Stimulated activated CD8-positive, alpha-beta memory T cell treated with anti-CD3 and anti-CD28 coated beads, Interleukin-4, amount 100 ng/mL, for 48 hours (primary cell): ENCODE data around the gene RNF208.
A peak's percentile ranks its signal among the peaks of the same experiment; 100 is the strongest.

ENCODE experiments used
- DNase-seq: peaks from one replicate; pipeline ENCODE4 v3.0.0-alpha.2; 2020

Gene RNF208

DNA sequence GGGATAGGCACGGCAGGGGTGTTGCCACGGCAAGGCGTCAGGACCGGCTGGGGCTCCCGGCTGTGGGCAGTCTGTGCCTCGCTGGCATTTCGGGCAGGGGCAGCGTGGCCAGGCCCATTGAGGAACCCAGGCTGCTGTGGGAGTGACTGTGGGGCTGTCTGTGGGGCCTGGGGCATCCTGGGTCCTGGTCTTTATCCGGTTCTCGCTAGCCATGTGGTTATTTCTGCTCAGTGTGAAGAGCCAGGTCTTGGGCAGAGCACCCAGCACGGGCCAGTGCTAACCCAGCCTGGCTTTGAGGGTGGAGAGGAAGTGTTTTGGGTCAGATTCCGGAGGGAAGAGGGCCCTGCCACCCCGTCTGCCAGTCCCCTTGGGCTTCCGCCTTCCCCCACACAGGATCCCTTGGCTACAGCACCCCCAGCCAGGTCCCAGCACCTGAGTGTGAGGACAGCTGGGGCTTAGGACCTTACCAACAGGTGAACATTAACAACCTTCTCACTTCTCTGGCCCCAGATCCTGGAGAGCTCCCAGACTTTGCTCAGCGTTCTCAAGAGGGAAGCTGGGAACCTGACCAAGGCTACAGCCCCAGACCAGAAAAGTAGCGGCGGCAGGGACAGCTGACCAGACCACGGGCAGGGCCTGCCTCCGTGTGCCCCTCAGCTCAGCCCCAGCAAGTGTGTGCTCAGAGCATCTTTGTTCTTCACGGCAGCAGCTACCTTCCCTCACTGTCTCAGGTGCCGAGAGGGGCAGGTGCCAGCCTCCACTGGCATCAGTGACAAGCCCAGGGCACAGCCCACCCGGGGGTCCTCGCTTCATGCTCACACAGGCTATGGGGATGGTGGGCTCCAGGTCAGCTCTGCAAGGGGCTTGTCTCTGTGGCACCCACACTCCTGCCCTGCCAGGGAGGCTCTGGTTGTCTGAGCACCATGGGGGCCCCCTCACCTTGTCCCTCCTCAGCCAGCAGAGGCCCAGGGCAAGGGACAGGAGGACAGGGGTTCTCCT, 32.4 kb downstream of the RNF208 start:
- no peak for DNase-seq

DNA sequence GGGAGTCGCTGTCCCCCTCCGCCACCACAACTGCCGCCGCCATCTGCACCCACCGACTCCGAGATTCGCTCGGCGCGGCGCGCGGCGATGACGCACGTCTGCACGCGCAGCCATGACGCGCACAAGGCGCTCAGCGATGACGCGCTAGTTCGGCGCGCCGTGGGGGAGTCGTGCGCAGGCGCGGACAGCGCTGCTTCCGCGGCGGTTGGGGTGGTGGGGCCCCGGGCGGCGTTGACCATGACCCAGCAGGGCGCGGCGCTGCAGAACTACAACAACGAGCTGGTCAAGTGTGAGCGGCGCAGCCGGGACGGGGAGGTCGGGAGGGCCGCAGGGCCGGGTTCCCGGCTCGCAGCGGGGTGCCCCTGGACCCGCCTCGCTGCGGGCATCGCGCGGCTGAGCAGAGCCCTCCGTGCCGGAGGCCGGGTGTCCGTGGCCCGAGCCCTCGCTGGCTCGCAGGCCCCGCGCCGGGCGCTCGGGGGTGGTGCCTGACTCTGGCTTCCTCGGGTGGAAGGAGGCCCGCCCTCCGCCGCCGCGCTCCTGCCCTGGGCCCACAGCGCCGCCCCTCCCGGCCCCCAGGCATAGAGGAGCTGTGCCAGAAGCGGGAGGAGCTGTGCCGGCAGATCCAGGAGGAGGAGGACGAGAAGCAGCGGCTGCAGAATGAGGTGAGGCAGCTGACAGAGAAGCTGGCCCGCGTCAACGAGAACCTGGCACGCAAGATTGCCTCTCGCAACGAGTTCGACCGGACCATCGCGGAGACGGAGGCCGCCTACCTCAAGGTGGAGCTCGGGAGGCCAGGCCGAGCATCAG, 33.3 kb downstream of the RNF208 start, which contains the start of the genes ANAPC2 and SSNA1:
Gene ANAPC2, minus strand, starts transcription at position 71 of the 807 bp plus-strand sequence. Its CDS starts 28 bp downstream, at position 43.
Gene SSNA1, plus strand, starts transcription at position 187 of the 807 bp plus-strand sequence. Its CDS starts 51 bp downstream, at position 238.
- DNase-seq, result peak; percentile 97

DNA sequence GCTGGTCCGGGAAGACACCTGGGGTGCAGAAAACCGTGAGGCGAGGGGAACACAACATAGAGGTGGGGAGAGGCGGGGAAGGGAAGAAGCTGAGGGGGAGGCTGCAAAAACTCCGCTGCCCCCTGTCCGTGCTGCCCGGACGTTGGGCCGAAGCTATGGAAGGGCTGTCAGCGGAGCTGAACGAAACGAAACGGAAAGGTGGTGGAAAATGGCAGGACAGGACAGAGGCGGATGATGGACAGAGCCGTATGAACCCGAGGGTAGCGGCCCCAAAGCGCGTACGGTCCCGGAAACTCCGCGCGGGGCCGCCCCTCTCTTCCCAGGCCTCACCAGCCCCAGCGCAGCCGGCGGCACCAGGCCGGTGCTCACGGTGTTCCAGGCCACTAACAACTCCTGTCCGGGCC, 34.0 kb downstream of the RNF208 start:
- no peak for DNase-seq

DNA sequence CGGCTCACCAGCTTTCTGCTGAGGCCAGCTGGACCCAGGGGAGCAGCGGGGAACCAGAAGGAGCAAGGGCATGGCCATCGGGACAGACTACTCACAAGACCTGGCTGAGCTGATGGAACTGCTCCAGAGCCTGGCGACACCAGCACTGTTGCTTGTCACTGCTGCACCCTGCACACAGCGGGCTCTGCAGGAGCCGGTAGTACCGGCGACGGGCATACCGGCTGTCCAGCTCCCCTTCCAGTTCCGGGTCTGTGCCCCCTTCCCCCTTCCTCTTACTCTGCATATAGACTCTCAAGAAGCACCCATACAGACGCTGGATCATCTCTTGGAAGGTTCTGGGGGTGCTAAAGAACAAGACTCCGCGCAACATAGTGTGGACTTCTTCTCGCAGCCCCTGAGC, 34.7 kb downstream of the RNF208 start:
- DNase-seq, result no peak

DNA sequence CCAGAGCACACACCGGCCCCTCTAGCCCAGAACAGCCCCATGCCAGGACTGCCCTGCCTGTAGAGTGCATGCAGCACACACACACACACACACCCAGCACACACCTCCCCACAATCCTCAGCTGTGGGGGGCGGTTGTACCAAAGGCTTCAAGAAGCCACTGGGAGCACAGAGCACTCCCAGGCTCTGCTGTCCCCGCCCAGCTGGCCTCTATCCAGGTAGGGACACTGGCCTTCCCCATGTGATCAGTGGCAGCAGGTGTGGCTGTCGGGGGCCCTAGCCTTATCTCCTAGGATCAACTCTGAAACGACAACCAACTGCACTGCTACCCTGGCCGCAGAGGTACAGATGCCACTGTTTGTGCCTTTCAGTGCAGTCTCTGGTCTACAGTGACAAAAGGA, 35.7 kb downstream of the RNF208 start:
- DNase-seq, result no peak

DNA sequence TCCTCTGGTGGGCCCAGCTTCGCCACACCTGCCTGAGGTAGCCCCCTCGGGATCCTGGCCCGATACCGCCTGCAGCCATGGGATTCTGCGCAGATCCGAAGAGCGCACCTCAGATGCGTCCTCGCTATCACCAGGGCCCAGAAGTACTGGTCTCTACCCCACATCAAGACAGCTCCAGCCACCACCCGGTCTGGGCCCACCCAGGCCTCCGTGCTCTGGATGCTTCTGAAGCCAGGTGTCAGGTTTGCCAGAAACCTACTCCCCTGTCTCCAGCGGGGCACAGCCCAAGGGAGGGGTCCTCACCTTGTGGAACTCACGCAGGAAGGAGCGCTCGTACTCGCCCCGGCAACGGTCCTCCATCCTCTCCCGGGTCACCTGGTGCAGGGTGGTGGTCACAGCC, 36.1 kb downstream of the RNF208 start:
- no peak for DNase-seq

DNA sequence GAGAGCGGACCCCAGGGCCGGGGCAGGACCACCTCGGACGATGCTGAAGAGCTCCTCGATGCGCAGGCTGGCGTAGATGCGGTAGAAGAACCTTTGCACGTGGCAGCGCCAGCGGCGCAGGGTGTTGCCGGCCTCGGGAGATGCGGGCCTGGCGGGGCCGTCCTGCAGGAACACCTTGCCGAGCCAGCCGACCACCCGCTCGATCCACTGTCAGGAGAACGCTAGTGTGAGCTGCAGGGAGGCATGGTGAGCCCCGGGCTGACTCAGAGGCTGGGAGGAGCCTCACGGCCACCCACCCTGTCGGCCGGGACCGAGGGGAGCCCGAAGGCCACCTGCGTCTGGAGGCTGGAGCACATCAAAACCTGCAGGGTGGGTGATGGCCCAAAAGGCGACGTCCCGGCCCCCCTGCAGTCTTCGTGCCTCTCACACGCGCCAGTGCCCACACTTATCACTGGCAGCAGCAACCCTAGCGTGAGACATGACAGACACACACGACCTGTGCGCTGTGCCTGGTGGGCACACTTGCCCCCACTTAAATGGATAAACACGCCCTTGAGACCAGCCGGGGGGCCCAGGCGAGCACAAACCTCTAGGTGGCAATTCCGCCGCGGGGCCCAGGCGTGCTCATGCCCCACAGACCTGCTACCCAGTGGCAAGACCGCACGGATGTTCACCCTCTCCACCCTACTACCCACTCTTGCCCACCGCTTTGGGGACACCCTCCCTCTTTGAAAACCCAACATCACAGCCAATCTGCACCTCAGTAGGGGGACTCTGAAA, 37.0 kb downstream of the RNF208 start:
- no peak for DNase-seq

DNA sequence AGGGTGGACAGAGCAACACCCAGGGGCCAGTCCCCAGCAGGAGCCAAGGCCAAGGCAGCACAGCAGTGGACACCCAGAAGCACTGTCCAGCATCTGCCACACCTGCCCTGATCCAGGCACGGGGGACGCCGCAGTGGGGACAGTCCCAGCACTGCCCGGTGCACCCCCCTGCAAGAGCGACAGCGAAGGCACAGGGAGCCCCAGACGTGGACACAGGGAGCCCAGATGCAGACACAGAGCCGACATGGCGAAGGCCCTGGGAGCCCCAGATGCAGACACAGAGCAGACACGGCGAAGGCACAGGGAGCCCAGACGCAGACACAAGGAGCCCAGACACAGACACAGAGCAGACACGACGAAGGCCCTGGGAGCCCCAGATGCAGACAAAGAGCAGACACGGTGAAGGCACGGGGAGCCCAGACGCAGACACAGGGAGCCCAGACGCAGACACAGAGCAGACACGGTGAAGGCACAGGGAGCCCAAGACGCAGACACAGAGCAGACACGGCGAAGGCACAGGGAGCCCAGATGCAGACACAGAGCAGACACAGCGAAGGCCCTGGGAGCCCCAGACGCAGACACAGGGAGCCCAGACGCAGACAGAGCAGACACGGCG, 38.0 kb downstream of the RNF208 start:
- DNase-seq, result no peak

DNA sequence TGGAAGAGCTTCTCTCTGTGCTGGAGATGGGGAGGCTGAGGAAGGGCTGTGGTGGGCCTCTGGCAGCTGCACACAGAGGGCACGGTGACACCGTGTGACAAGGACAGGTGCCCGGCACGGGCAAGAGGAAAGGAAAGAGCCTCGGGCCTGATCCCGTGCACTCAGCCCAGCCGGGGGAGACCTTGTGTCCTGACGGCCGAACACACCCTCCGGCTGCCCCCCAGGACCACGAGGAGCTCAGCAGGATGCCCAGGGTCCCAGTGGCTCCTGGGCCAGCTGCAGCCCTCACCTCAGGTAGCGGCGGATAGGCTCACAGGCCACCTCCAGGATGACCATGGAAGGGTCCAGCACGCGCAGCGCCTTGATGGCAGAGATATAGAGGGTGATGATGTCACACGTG, 39.2 kb downstream of the RNF208 start:
- no peak for DNase-seq

DNA sequence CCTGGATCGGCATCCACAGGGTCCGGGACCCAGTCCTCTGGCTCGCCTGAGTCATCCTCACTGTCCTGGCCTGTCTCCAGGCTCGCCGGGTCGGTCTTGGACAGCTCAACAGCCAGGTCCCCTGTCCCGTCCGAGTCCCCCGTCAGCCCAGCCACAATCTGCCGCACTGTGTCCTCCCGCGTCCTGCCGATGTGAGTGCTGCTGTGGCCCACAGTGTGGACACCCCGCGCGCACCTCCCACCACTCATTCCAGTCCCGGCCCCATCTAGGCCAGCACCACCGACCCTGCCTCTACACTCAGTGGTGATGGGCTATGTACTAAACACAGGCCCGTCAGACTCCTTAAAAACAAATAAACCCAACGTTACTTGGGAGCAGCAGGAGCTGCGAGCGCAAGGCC, 40.4 kb downstream of the RNF208 start:
- DNase-seq, result no peak

DNA sequence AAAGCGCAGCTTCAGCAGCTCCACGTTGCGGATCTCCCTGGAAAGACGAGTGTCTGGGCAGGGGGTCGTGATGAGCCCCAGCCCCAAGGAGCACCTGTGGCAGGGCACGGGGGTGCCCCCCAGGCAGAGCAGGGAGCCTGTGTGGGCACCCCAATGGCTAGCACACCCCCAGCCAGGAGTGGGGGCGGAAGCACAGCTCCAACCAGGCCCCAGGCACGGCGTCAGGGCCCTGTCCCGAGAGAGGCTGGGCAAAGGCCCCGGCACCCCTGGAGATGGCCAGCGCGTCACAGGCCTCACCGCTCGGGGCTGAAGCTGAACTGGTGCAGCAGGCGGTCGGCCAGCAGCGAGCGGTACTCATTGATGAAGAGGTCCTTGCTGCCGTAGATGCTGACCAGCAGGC, 41.5 kb downstream of the RNF208 start:
- no peak for DNase-seq

DNA sequence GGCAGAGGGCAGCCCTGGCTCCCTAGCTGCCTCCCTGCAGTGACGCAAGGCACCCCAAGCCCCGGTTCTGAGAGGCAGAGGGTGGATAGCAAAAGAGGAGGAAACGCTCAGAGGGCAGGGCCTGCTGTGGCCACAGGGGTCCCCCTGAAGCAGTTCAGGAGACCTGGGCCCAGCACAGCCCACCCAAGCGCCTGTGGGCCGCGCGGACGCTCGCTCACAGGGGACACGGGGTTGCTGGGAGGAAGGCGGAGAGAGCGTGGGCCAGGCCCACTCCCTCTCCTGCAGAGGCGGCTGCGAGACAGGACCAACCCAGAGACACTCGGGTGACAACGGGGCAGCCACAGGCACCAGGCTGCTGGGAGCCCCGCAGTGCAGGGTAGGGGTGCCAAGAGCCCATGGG, 42.3 kb downstream of the RNF208 start:
- DNase-seq, result no peak

DNA sequence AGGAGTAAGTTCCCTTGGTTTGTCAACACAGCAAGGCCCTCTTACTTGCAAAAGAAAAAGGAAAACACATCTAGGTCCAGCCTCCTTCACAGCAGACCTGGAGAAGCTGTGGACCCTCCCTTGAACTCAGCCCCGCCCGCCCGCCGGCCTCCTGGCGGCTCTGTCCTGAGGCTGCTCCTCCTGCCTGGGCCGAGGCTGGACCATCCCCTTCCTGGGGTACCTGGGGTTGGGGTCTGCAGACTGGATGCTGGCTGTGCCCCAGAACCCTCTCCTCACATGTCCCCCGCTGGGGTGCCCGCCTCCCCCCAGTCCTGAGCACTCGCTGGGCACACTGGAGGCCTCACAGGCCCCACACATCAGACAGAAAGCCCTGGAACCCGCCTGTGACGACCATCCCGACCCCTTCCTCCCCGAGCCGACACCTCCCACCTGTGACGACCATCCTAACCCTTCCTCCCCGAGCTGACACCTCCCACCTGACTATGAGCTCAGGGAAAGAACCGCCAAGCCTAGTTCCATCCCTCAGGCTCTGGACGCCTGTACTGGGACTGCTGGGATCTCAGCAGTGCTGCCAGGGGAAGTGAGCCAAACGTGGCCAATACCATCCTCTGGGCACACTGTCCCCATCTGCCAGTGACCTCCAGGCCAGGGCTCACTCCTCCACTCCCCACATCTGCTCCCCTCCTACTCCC, 43.0 kb downstream of the RNF208 start:
- no peak for DNase-seq

DNA sequence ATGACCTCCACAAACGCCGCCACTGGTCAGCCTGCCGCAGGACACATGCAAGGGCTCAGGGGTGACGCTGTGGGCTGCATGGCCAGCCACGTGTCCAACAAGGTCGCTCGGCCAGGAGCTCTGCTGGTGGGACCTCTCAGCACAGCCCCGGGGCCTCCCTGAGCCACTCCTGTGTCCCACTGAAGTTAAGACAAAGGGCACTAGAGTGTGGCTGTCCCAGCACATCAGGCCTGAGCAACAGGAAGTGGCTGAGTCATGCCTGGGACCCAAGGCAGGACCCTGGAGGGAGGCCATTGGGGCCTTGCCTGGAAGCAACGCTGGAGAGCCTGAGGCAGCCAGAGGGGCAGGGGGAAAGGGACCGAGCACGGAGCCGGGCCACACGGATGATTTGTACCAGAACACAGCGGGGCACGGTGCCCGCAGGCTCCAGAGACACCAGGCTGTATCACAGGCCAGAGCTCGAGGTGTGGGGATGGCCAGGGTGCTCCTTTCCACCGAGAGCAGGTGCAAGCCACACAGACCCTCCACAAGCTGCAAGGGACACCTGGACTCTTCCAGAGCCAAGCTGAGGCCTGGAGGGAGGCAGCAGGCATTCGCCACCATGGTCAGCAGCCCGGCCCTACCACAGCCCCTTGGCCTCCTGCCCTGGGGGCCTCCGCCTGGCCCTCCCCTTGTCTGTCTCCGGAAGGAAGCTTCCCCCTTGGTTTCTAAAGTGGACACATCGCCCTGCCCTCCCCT, 43.7 kb downstream of the RNF208 start:
- DNase-seq, result no peak

DNA sequence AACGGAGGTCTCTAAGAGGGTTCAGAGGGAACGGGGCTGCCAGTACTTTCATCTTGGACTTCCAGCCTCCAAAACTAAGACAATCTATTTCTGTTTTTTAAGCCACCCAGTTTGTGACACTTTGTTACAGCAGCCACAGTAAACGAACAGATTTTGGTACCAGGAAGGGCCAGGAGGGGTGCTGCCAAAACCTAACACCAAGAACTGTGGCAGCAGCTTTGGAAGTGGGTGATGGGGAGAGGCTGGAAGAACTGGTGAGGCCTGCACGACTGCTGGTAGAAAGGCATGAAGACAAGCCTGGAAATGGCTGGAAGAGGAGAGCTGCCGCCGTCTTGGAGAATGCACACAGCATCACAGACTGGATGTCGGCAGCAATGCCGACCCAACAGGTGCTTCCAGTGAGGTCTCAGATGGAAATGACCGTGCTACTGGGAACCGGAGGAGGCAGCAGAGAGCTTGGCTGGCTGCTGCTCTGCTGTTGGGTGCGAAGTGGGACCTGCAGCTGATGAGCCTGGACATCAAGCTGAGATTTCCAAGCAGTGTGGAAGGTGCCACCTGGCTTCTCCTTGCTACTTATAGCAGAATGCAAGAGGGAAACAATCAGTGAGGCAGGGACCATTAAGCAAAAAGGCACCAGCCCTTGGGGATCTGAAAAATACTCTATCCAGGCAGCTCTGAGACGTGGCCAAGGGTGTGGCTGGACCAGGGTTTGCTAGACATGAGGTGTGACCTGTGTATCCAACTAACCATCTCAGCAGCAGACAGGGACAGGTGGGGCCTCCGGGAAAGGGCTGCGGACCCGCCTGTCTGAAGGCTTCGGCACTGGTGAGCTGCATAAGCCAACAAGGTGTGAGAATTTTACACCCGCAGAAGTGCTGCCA, 45.5 kb downstream of the RNF208 start:
- peak; percentile 45 for DNase-seq

DNA sequence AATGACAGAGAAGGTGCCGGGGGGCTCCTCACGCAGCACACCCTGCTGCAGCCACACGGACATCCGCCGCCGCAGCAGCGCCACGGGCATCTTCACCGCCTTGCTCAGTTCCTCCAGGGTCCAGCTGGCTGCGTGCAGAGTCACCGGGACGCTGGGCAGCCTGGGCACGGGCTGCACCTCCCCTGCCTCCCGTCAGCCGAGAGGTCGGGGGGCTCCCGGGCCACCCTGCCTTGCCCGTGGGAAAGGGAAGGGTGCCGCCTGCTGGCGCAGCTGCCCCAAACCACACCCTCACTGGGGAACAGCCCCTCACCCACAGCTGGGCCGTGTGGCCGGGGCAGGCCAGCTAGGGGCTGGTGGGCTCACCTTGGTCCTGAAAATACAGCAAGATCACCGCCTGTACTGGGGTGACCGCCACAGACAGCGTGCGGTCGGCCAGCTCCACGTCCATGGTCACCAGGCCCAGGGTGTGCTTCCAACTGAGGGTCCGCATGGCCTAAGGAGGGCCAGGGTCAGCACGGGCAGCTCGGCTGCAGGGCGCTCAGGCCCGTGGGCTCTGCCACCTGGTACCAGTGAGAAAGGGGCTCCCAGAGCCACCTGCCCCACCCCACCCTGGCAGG, 46.6 kb downstream of the RNF208 start:
- no peak for DNase-seq

DNA sequence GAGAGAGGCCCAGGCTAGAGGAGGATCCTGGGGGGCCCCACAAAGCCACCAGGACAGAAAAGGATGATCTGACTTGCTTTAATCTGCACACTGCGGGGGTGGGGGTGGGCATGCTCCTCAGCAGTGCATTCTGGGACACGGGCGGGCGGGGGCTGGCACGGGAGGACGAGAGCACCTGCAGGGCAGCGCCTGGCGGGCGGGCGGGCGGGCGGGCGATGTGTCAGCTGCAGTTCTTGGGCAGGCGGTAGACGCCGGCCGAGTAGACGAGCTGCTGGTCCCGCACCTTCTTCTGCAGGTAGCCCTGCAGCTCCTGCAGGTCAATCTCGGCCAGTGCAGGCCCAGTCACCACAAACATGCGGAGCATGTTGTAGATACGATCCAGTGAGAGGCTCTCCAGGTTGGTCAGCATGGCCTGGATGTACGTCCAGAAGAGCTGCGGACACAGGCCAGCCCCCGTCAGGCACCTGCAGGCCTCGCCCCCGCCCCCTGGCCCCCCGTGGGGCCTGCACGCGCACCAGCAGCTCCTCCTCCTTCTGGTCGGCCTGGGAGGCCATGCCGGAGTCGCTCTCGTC, 47.2 kb downstream of the RNF208 start:
- DNase-seq, result peak; percentile 42

DNA sequence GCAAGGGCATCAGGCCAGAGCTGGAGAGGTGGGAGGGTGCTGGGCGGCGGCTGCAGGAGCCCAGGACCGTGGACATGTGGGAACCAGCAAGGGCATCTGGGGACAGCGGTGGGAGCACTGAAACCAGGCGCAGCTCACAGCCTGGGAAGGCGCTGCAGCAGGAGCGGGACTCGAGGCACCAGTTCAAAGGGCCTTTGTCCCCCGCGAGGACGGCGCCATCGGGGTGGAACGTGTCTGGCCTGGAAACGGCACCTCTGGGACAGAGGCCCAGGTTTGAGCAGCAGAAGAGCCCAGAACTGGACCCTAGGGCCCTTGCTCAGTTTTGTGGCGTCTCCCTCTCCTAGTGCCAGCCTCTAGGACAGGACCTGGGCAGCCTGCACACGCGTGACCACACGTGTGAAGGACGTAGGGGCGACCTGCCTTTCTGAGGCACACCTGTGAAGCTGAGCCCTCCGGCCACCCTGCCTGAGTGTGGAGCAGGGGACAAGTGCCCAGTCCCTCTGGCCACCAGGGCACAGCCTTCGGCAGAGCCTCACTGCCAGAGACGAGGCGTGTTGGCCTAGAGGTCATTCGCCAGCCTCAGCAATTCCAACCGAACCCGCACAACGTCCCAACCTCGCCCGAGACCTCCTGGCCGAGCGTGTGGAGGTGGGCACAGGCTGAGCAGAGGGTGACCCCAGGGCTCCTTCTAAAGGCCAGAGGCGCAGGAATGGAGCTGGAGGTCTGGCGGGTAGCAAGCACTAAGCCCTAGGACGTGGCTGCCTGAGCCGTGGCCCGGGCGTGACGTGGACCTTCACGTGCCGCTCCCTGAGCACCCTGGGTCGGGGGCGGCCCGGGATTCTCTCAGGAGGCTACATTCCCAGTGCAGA, 48.0 kb downstream of the RNF208 start:
- no peak for DNase-seq
